Measurements from ENCODE around the gene ING5. TPM values are rescaled to one million over a fixed set of nuclear protein-coding genes. Genes with fewer than 3 reads are reported as not detected.

ING5 gene
- polyA plus RNA-seq, 3 donors, result 37.5 to 43.5 (median 40.0) TPM

- DNase-seq (ENCODE audit: low read depth in 3 of 3, low spot score in 2 of 3), result no peak
Observed at GRCh38 chr2:241773511-241774418, 71.9 kb downstream of the ING5 start.

- no peak for DNase-seq (ENCODE audit: low read depth in 3 of 3, low spot score in 2 of 3)
Observed at GRCh38 chr2:241774419-241775222, 72.8 kb downstream of the ING5 start.

- no peak for DNase-seq (ENCODE audit: low read depth in 3 of 3, low spot score in 2 of 3)
Observed at GRCh38 chr2:241775223-241776177, 73.7 kb downstream of the ING5 start.

GRCh38 chr2:241776336-241777169, 74.7 kb downstream of the ING5 start, which contains the start of gene GAL3ST2:
TSS of gene GAL3ST2 (plus strand) at chr2:241776822. CDS start at chr2:241776956, 134 bp downstream.
- DNase-seq (ENCODE audit: low read depth in 3 of 3, low spot score in 2 of 3), result no peak

- no peak for DNase-seq (ENCODE audit: low read depth in 3 of 3, low spot score in 2 of 3)
Observed at GRCh38 chr2:241777170-241777685, 75.4 kb downstream of the ING5 start.

- no peak for DNase-seq (ENCODE audit: low read depth in 3 of 3, low spot score in 2 of 3)
Observed at GRCh38 chr2:241777686-241778627, 76.1 kb downstream of the ING5 start.

Other genes with a start within 250 kb of the ING5 start
- 100 to 1,000 TPM; 189 to 218 (median 216) TPM for gene STK25, start 193.5 kb upstream of the ING5 start, polyA plus RNA-seq (ENCODE audit: insufficient read length in 3 of 3)
- gene BOK, start 143.3 kb upstream of the ING5 start, polyA plus RNA-seq (ENCODE audit: insufficient read length in 3 of 3), result 10 to 100 TPM; 15.9 to 20.4 (median 20.0) TPM
- gene THAP4, start 64.9 kb upstream of the ING5 start, polyA plus RNA-seq (ENCODE audit: insufficient read length in 3 of 3), result 10 to 100 TPM; 57.9 to 69.0 (median 58.4) TPM
- 10 to 100 TPM; 60.7 to 65.5 (median 61.1) TPM for gene ATG4B, start 64.3 kb upstream of the ING5 start, polyA plus RNA-seq (ENCODE audit: insufficient read length in 3 of 3)
- gene DTYMK, start 15.2 kb upstream of the ING5 start, polyA plus RNA-seq (ENCODE audit: insufficient read length in 3 of 3), result 10 to 100 TPM; 32.7 to 39.0 (median 37.4) TPM
- gene D2HGDH, start 32.6 kb downstream of the ING5 start, polyA plus RNA-seq (ENCODE audit: insufficient read length in 3 of 3), result 10 to 100 TPM; 27.5 to 38.9 (median 28.1) TPM
- gene GAL3ST2, start 74.8 kb downstream of the ING5 start, polyA plus RNA-seq (ENCODE audit: insufficient read length in 3 of 3), result under 1 TPM; 0.22 to 0.40 (median 0.37) TPM
- 1 to 10 TPM in 2 of 3 donors, under 1 TPM in 1; 0.92 to 1.8 (median 1.3) TPM for gene NEU4, start 107.2 kb downstream of the ING5 start, polyA plus RNA-seq (ENCODE audit: insufficient read length in 3 of 3)
- gene PDCD1, start 156.9 kb downstream of the ING5 start, polyA plus RNA-seq (ENCODE audit: insufficient read length in 3 of 3), result under 1 TPM in 1 of 3 donors, not detected in 2; 0.15 TPM
- not detected for gene RTP5, start 167.7 kb downstream of the ING5 start, polyA plus RNA-seq (ENCODE audit: insufficient read length in 3 of 3)

Measured in right renal cortex interstitium (tissue), 3 donors.